NCI-H446 (cell line): ENCODE results near the gene ST8SIA6.
"Not testable (repeated sequence)": the region's sequence is repeated elsewhere in the genome, so short reads cannot be mapped to it uniquely, and the experiment has no call there.

Experiments used
- DNase-seq, 2 experiments: peaks; one replicate each; lab custom pipeline; 2025; lab: John Stamatoyannopoulos, UW

ST8SIA6 gene

GRCh38 chr10:17426263-17426750 lies 28.1 kb downstream of the ST8SIA6 start:
- no peak for DNase-seq

GRCh38 chr10:17425584-17426262 lies 28.7 kb downstream of the ST8SIA6 start:
- no peak for DNase-seq

DNA sequence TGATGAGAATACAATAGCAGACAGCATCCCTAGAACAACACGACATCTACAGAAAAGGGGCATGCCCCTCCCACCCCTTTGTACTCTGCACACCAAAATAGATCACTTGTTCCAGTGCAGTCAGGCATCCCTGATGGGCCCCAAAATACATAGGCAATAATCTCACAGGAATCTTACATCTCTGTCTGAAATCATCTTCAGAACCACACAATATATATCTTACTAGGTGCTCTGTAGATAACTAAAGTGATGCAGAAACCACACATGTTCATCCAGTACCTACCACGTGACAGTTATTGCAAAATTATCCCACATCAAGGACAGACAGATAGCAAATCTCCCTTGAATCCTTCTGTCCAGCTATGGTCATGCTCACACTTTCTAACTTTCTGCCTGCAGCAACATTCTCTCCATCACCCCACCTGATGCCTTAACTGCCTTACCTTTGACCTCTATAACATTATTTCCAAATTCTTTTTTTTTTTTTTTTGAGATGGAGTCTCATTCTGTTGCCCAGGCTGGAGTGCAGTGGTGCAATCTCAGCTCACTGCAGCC lies 30.7 kb downstream of the ST8SIA6 start:
- no peak for DNase-seq

DNA sequence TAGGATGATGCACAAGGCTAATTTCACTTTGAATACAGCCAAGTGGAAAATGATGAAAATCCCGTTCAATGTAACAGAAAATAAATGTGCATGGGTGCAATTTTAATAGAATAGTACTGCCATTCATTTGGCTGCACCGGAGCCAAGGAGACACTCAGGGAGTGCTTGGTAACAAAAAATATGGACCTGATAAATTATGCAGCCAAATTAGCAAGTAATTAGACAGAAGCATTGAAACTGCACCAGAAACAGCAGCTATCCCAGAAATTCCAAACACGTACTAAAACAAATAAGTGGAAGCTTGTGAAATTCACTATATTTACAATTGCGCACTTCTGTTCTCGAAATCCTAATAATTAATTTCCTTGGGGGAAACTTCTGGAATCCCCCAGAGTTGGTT lies 31.5 kb downstream of the ST8SIA6 start:
- DNase-seq = no peak

DNA sequence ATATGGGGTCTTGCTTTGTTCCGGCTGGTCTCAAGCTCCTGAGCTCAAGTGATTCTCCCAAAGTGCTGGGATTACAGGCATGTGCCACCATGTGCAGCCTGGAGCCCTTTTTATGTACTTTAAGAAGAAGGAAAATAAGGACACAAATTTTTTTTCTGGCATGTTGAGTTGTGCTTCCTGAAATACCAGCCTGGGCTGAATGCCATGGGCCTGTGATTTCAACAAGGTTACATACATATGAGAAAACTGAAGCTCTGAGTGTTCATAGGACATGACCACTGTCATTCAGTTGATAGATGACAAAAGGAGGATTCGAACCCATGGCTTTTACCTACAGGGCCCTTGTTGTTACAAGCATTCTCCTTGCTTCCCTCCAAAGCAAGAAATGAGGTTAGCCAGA lies 36.1 kb downstream of the ST8SIA6 start:
- no peak for DNase-seq

- no peak for DNase-seq
Measured at GRCh38 chr10:17416442-17417211, 37.8 kb downstream of the ST8SIA6 start.

DNA sequence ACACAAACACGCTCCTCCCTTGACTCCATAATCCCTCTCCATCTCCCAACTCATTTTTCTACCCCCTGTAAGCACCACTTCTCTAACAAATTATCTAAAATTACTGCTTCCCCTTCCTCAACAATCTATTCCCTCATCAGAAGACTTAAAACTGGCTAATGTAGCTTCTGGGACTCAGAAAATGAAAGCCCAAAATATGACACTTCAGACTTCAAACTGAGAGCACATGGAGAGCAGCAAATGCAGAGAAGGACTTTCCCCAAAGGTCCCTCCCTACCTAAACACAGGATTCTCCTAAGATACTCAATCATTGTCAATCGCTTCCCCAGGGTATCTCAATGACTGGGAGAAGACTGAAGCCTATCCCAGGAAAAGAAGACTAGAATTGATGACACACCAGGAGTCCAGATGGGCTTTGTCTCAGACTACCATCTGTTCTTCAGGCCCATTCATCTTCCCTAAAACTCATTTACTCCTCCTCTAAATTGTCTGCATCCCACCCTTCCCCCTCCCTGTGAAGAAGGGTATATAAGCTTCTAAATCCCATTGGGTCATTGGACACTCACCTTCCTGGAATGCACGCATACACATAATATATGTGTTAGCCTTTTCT lies 39.2 kb downstream of the ST8SIA6 start:
- DNase-seq = peak in 1 of 2 experiments; percentile 32

GRCh38 chr10:17414484-17414883 lies 39.9 kb downstream of the ST8SIA6 start:
- DNase-seq = no peak

GRCh38 chr10:17413876-17414275 lies 40.5 kb downstream of the ST8SIA6 start:
- DNase-seq = no peak

DNA sequence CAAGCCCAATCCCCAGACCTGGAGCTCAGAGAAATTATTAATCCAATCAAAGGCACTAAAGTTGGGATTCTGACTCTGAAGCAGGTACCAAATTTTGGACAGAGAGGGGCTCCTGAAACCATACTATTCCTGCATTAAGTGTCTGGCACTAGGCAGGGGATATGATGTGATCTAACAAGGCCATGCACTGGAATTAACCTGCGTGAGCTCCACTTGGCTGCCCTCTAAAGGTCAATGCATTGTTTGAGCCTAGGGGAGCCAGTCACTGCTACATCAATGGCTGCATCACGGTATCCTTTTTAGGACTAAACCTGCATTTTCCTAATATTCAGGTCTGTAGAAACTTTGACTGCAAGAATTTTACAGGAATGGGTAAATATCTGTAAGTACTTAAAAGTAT lies 42.1 kb downstream of the ST8SIA6 start:
- DNase-seq = no peak

GRCh38 chr10:17410907-17411306 lies 43.5 kb downstream of the ST8SIA6 start:
- no peak for DNase-seq

GRCh38 chr10:17409170-17409733 lies 45.1 kb downstream of the ST8SIA6 start:
- no peak for DNase-seq

DNA sequence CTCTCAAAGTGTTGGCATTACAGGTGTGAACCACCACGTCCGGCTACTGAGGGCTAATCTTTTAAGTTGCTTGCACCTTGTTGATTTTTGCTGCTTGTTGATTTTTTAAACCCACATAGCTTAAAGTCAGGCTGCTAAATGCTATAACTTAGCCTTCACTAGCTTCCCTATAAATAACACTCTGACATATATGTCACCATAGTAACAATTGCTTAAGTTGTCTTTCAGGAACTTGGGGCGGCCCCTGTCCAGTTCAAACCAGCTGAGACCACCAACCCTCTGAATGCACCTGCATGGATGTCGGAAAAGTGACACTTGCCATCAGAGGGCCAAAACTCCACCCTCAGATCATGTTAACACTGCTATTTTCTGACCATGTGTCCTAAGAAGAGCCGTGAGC lies 47.3 kb downstream of the ST8SIA6 start:
- no peak for DNase-seq

- no peak for DNase-seq
Measured at GRCh38 chr10:17406036-17406834, 48.2 kb downstream of the ST8SIA6 start.

GRCh38 chr10:17403161-17403560 lies 51.2 kb downstream of the ST8SIA6 start:
- no peak for DNase-seq

DNA sequence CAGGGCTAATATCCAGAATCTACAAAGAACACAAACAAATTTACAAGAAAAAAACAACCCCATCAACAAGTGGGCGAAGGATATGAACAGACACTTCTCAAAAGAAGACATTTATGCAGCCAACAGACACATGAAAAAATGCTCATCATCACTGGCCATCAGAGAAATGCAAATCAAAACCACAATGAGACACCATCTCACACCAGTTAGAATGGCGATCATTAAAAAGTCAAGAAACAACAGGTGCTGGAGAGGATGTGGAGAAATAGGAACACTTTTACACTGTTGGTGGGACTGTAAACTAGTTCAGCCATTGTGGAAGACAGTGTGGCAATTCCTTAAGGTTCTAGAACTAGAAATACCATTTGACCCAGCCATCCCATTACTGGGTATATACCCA lies 52.4 kb downstream of the ST8SIA6 start:
- DNase-seq = not testable (repeated sequence)

GRCh38 chr10:17396004-17396403 lies 58.4 kb downstream of the ST8SIA6 start:
- DNase-seq = no peak

DNA sequence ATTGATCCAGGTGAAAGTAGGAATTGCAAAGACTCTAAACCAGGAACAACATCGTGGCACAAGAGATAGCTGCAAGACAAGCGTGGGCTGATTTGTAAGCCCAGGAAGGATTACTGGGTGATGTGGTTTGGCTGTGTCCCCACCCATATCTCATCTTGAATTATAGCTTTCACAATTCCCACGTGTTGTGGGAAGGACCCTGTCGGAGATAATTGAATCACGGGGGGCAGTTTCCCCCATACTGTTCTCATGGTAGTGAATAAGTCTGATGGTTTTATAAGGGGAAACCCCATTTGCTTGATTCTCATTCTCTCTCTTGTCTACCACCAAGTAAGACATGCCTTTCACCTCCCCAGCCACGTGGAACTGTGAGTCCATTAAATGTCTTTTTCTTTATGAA lies 59.5 kb downstream of the ST8SIA6 start:
- no peak for DNase-seq

- DNase-seq = no peak
Measured at GRCh38 chr10:17387861-17388503, 66.4 kb downstream of the ST8SIA6 start.

DNA sequence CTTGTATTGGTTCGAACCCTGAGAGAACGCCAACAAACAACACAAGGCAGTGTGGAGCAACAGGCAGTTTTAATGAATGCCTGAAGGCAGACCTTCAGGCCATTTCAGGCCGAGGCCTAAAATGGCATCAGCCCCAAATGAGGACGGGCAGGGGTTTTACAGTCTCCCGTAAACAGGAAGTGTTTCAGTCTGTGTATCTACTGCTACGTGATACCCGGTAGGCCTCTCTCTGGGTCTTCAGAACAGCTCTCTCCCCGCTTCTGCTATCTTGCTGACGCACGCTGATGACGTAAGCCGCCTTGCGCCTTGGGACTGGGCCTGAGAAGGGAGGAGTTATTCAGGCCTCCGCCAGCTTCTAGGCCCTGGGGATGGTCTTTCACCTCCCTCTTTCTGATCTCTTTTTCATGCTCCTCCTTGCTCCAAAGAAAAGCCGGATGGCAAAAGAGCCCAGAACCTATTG lies 67.7 kb downstream of the ST8SIA6 start:
- peak; percentile 40 to 74 for DNase-seq

GRCh38 chr10:17386021-17386420 lies 68.4 kb downstream of the ST8SIA6 start:
- DNase-seq = no peak
